Activated naive CD4-positive, alpha-beta T cell treated with anti-CD3 and anti-CD28 coated beads, Interleukin-2, amount 50 U/mL, for 24 hours (primary cell): Measurements from ENCODE around the gene NSL1.
"Not testable (repeated sequence)": the region's sequence is repeated elsewhere in the genome, so short reads cannot be mapped to it uniquely, and the experiment has no call there.

Experiments
- H3K27ac Mint-ChIP-seq: one replicate; pipeline ENCODE4 v1.8.0; 2021; ENCODE audit warnings: mild to moderate bottlenecking, mixed read lengths
- H3K27me3 Mint-ChIP-seq: one replicate; pipeline ENCODE4 v1.8.0; 2021; ENCODE audit warnings: mixed read lengths
- H3K36me3 Mint-ChIP-seq: one replicate; pipeline ENCODE4 v1.8.0; 2021; ENCODE audit warnings: mixed read lengths
- H3K4me1 Mint-ChIP-seq: one replicate; pipeline ENCODE4 v1.8.0; 2021; ENCODE audit warnings: mixed read lengths
- H3K4me3 Mint-ChIP-seq: one replicate; pipeline ENCODE4 v1.8.0; 2021; ENCODE audit warnings: mild to moderate bottlenecking, mixed read lengths
- H3K9me3 Mint-ChIP-seq: one replicate; pipeline ENCODE4 v1.8.0; 2021; ENCODE audit warnings: mixed read lengths

Gene NSL1

DNA sequence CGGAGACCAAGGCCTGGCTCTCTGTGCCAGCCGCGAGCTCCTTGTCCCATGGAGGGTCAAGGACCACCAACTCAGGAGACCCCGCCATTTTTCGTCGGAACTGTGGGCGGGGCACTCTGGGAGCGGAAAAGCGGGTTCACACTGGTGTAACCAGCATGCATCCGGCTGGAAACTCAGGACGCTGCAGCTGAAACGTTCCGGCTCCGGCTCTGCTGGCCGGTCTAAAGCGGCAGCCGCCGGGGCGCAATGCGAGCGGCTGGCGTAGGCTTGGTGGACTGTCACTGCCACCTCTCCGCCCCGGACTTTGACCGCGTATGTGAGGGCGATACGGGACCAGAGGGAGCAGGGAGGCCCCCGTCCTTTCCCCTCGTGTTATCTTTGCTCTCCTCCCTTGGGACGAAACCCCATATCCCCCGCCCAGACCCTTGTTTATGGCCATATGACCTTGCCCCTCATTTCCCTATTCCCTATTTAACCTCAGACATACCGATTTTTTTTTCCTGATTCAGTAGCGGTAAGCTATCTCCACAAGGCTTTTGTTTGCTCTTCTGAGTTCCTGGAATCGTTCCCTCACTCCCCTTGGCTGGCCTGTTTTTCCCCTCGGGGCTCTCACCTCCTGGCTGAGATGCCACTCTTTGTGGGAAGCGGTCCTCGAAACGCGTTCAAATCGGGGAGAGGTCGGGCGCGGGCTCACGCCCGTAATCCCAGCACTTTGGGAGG lies at the start of gene NSL1, which contains the start of gene TATDN3:
TSS of gene NSL1 (minus strand) at position 102 of the 720 bp plus-strand sequence. CDS start at position 88, 14 bp downstream.
TSS of gene TATDN3 (plus strand) at position 219 of the 720 bp plus-strand sequence. CDS start at position 247, 28 bp downstream.
- Mint-ChIP-seq H3K36me3 (peaks cover 2% of the 10 kb centered on the region), H3K9me3 (no peaks in the 10 kb centered on the region), H3K4me3 (peak within 1 kb of the TSS; percentile 92), H3K27ac (peak within 1 kb of the TSS; percentile 95), H3K27me3 (no peaks in the 10 kb centered on the region), H3K4me1 (peaks cover 43% of the 10 kb centered on the region)

GRCh38 chr1:212838145-212838544 lies 46.6 kb upstream of the NSL1 start:
- H3K27me3 Mint-ChIP-seq: no peaks in the 10 kb centered on the region
- no peaks in the 10 kb centered on the region for H3K36me3 Mint-ChIP-seq
- no peak overlapping the region for H3K27ac Mint-ChIP-seq
- H3K4me1 Mint-ChIP-seq: no peaks in the 10 kb centered on the region
- H3K9me3 Mint-ChIP-seq: no peaks in the 10 kb centered on the region
- H3K4me3 Mint-ChIP-seq: no peak overlapping the region

- not testable (repeated sequence) for H3K4me1 Mint-ChIP-seq, H3K4me3 Mint-ChIP-seq, H3K27ac Mint-ChIP-seq, H3K36me3 Mint-ChIP-seq, H3K27me3 Mint-ChIP-seq, H3K9me3 Mint-ChIP-seq
Measured at GRCh38 chr1:212833211-212834207, 41.9 kb upstream of the NSL1 start.

DNA sequence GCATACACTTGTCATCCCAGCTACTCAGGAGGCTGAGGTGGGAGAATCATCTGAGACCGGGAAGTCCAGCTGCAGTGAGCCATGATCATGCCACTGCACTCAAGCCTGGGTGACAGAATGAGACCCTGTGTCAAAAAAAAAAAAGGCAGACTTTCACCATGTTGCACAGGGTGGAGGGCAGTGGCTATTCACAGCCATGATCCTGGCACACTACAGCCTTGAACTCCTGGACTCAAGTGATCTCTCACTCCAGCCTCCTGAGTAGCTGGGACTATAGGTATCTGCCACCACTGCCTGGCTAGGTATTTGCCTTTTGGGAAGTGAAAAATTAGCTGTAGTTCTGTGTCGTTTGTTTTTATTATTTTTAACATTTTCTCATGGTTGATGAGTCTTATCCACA lies 36.8 kb upstream of the NSL1 start:
- Mint-ChIP-seq H3K4me1 (no peaks in the 10 kb centered on the region), H3K27ac (no peak overlapping the region), H3K36me3 (peaks cover 10% of the 10 kb centered on the region), H3K9me3 (peaks cover 14% of the 10 kb centered on the region), H3K27me3 (no peaks in the 10 kb centered on the region), H3K4me3 (no peak overlapping the region)

GRCh38 chr1:212827831-212828278 lies 36.3 kb upstream of the NSL1 start:
- H3K27ac Mint-ChIP-seq: no peak overlapping the region
- peaks cover 10% of the 10 kb centered on the region for H3K36me3 Mint-ChIP-seq
- H3K27me3 Mint-ChIP-seq: no peaks in the 10 kb centered on the region
- H3K9me3 Mint-ChIP-seq: peaks cover 14% of the 10 kb centered on the region
- no peaks in the 10 kb centered on the region for H3K4me1 Mint-ChIP-seq
- no peak overlapping the region for H3K4me3 Mint-ChIP-seq

GRCh38 chr1:212827171-212827776 lies 35.7 kb upstream of the NSL1 start:
- H3K9me3 Mint-ChIP-seq: peaks cover 14% of the 10 kb centered on the region
- H3K27ac Mint-ChIP-seq: no peak overlapping the region
- H3K4me3 Mint-ChIP-seq: no peak overlapping the region
- no peaks in the 10 kb centered on the region for H3K4me1 Mint-ChIP-seq
- peaks cover 10% of the 10 kb centered on the region for H3K36me3 Mint-ChIP-seq
- H3K27me3 Mint-ChIP-seq: no peaks in the 10 kb centered on the region

- Mint-ChIP-seq H3K4me1 (no peaks in the 10 kb centered on the region), H3K36me3 (peaks cover 10% of the 10 kb centered on the region), H3K4me3 (no peak overlapping the region), H3K9me3 (peaks cover 14% of the 10 kb centered on the region), H3K27me3 (no peaks in the 10 kb centered on the region), H3K27ac (no peak overlapping the region)
Measured at GRCh38 chr1:212825798-212826452, 34.3 kb upstream of the NSL1 start.

GRCh38 chr1:212824201-212824600 lies 32.6 kb upstream of the NSL1 start:
- H3K27me3 Mint-ChIP-seq: no peaks in the 10 kb centered on the region
- no peak overlapping the region for H3K4me3 Mint-ChIP-seq
- peaks cover 14% of the 10 kb centered on the region for H3K9me3 Mint-ChIP-seq
- H3K4me1 Mint-ChIP-seq: peaks cover 3% of the 10 kb centered on the region
- peak overlapping the region; percentile 69 for H3K27ac Mint-ChIP-seq
- H3K36me3 Mint-ChIP-seq: peaks cover 10% of the 10 kb centered on the region

DNA sequence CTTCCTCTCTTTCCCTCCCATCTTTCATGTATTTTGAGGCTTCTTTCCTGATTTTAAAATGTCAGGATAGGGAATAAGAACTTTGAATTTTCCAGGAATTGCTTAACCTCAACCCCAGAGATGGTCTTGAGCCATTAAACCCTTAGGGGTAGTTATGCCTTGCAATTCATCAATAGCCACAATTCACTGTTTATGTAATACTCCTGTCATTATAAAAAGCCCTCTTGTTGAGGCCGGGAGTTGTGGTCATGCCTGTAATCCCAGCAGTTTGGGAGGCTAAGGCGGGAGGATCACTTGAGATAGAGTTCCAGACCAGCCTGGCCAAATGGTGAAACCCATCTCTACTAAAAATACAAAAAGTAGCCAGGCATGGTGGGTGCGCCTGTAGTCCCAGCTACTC lies 31.4 kb upstream of the NSL1 start:
- Mint-ChIP-seq H3K27me3 (no peaks in the 10 kb centered on the region), H3K27ac (no peak overlapping the region), H3K9me3 (peaks cover 14% of the 10 kb centered on the region), H3K4me3 (no peak overlapping the region), H3K36me3 (peaks cover 10% of the 10 kb centered on the region), H3K4me1 (peaks cover 3% of the 10 kb centered on the region)

DNA sequence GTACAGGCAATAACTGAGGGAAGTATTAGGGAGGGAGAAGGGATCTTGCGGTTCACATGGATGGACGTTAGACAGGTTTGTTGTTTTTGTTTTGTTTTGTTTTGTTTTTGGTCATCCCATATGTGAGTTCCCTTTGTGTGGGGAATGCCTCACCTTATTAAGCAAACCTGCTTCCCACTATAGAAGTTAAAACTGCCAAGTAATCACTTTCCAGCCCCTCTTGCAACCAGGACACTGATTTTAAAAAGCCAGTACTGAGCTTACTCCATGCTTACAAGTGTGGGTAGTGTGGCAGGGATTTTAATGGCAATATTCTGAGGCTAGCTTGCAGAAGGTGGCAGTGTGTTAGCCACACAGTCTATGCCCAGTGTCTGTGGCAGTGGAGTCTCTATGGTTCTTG lies 29.4 kb upstream of the NSL1 start:
- Mint-ChIP-seq H3K27me3 (no peaks in the 10 kb centered on the region), H3K4me1 (peaks cover 3% of the 10 kb centered on the region), H3K9me3 (peaks cover 12% of the 10 kb centered on the region), H3K27ac (no peak overlapping the region), H3K4me3 (no peak overlapping the region), H3K36me3 (peaks cover 9% of the 10 kb centered on the region)

GRCh38 chr1:212819726-212820125 lies 28.1 kb upstream of the NSL1 start:
- Mint-ChIP-seq H3K4me3 (no peak overlapping the region), H3K4me1 (peaks cover 3% of the 10 kb centered on the region), H3K9me3 (peaks cover 8% of the 10 kb centered on the region), H3K36me3 (peaks cover 6% of the 10 kb centered on the region), H3K27ac (no peak overlapping the region), H3K27me3 (no peaks in the 10 kb centered on the region)

GRCh38 chr1:212816567-212817278 lies 25.1 kb upstream of the NSL1 start:
- H3K36me3 Mint-ChIP-seq: peaks cover 1% of the 10 kb centered on the region

DNA sequence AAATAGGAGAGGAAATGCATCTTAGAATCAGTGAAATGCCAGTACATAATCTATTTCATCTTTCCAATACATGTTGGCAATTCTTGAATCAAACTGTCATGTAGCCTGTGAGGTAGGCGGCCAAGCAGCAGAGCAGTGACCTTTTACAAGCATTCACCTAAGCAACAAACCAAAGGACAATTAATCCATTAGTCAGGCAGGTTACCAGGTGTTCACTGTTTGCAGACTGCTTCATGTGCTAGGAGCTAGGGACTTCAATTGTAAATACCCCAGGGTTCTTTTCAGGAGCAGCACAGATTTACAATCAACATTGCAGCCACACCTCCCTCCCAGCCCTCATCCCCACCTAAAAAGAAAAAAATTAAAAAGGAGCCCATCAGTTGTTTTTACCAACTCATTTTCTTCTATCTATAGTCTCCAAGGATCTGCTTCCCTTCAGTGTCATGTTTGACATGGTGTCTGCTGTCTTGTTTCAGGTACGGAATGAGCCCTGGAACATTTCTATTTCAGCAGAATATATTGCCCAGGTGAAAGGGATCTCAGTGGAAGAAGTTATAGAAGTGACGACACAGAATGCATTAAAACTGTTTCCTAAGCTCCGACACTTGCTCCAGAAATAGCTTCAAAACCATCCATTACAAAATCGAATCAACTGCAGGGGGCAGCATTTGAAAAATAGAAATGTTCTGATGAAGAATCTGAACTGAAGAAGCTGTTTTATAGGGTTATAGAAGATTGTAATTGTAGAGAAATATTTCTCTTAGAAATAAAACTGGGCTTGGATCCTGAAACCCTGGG lies 23.2 kb upstream of the NSL1 start:
- Mint-ChIP-seq H3K36me3 (peaks cover 1% of the 10 kb centered on the region), H3K27me3 (no peaks in the 10 kb centered on the region), H3K4me1 (peaks cover 3% of the 10 kb centered on the region), H3K4me3 (no peak overlapping the region), H3K27ac (no peak overlapping the region), H3K9me3 (no peaks in the 10 kb centered on the region)

More at GRCh38 chr1:212816567-212817278, 25.1 kb upstream of the NSL1 start:
- no peak overlapping the region for H3K4me3 Mint-ChIP-seq
- H3K27ac Mint-ChIP-seq: no peak overlapping the region
- H3K4me1 Mint-ChIP-seq: peaks cover 3% of the 10 kb centered on the region
- H3K9me3 Mint-ChIP-seq: no peaks in the 10 kb centered on the region
- H3K27me3 Mint-ChIP-seq: no peaks in the 10 kb centered on the region

GRCh38 chr1:212805767-212806166 lies 14.2 kb upstream of the NSL1 start:
- H3K27me3 Mint-ChIP-seq: no peaks in the 10 kb centered on the region
- no peaks in the 10 kb centered on the region for H3K4me1 Mint-ChIP-seq
- peaks cover 12% of the 10 kb centered on the region for H3K36me3 Mint-ChIP-seq
- no peak overlapping the region for H3K4me3 Mint-ChIP-seq
- H3K27ac Mint-ChIP-seq: no peak overlapping the region
- H3K9me3 Mint-ChIP-seq: no peaks in the 10 kb centered on the region
